Mesothelial cell of epicardium (in vitro differentiated cells): ENCODE results near the gene PRKACB. TPM values are rescaled to one million over a fixed set of nuclear protein-coding genes. Genes with fewer than 3 reads are reported as not detected.
"Not testable (repeated sequence)": the region's sequence is repeated elsewhere in the genome, so short reads cannot be mapped to it uniquely, and the experiment has no call there.

Experiments
- DNase-seq, 2 experiments: peaks; one replicate each; pipeline ENCODE4 v3.0.0; 2021; ENCODE audit warnings: low spot score in 2 of 2; ENCODE audit not compliant: unreplicated experiment in 2 of 2
- H3K27ac Mint-ChIP-seq: 2 replicates; pipeline ENCODE4 v1.8.0; 2021; ENCODE audit warnings: mixed read lengths
- H3K27me3 Mint-ChIP-seq: 2 replicates; pipeline ENCODE4 v1.8.0; 2021; ENCODE audit warnings: low read depth, mixed read lengths
- H3K36me3 Mint-ChIP-seq: 2 replicates; pipeline ENCODE4 v1.8.0; 2021; ENCODE audit warnings: mixed read lengths
- H3K4me1 Mint-ChIP-seq: 2 replicates; pipeline ENCODE4 v1.8.0; 2021; ENCODE audit warnings: mixed read lengths
- H3K4me3 Mint-ChIP-seq: 2 replicates; pipeline ENCODE4 v1.8.0; 2021; ENCODE audit warnings: mild to moderate bottlenecking, moderate library complexity, mixed read lengths
- H3K9me3 Mint-ChIP-seq: 2 replicates; pipeline ENCODE4 v1.8.0; 2021; ENCODE audit warnings: mixed read lengths
- total RNA-seq: library from RNA; stranded (reverse); gene quantifications from 3 replicates; pipeline ENCODE4 v1.2.1, GENCODE V29; 2021
- TF ChIP-seq, protein P1 (sequence below): fragments of 200-600 bp; sonication (generic); IDR thresholded peaks from one replicate; pipeline ENCODE4 v1.5.0; 2021; ENCODE audit warnings: antibody characterized with exemption; ENCODE audit not compliant: unreplicated experiment

Gene PRKACB
- total RNA-seq, 1 donor from 2014 or later: 38.5 TPM

DNA sequence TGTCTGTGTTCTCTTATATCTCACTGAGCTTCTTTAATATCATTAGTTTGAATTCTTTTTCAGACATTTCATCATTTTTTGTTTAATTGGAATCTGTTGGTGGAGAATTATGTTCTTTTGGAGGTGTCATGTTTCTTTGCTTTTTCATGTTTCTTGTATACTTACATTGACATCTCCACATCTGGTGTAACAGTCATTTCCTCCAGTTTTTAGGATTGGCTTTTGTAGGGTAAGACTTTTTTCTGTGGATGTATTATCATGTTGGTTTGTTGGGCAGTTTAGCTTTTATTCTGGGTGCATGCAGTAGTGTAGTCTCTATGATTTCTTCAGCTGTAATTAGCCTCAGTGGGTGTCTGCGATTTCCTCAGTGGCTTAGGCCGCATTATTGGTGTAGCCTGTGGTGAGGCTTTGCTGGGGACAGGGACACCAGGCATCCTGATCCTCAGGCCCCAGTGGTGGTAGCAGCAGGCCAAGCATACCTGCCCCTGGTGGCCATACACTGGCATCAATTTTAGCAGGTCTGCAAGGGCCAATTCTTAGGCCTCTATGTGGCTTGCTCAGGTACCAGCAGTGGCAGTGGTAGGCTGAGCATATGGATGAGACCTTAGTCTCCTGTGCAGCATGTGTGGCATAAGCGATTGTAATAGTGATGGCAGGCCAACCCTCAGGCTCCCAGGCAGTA, 79.8 kb downstream of the PRKACB start:
- TF ChIP-seq, protein P1, sequence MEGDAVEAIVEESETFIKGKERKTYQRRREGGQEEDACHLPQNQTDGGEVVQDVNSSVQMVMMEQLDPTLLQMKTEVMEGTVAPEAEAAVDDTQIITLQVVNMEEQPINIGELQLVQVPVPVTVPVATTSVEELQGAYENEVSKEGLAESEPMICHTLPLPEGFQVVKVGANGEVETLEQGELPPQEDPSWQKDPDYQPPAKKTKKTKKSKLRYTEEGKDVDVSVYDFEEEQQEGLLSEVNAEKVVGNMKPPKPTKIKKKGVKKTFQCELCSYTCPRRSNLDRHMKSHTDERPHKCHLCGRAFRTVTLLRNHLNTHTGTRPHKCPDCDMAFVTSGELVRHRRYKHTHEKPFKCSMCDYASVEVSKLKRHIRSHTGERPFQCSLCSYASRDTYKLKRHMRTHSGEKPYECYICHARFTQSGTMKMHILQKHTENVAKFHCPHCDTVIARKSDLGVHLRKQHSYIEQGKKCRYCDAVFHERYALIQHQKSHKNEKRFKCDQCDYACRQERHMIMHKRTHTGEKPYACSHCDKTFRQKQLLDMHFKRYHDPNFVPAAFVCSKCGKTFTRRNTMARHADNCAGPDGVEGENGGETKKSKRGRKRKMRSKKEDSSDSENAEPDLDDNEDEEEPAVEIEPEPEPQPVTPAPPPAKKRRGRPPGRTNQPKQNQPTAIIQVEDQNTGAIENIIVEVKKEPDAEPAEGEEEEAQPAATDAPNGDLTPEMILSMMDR: no peak
- Mint-ChIP-seq H3K27me3 (no peaks in the 10 kb centered on the region), H3K9me3 (peaks cover 48% of the 10 kb centered on the region), H3K36me3 (peaks cover 51% of the 10 kb centered on the region), H3K4me1 (peaks cover 8% of the 10 kb centered on the region), H3K27ac (no peak overlapping the region), H3K4me3 (no peak overlapping the region)
- DNase-seq: no peak

DNA sequence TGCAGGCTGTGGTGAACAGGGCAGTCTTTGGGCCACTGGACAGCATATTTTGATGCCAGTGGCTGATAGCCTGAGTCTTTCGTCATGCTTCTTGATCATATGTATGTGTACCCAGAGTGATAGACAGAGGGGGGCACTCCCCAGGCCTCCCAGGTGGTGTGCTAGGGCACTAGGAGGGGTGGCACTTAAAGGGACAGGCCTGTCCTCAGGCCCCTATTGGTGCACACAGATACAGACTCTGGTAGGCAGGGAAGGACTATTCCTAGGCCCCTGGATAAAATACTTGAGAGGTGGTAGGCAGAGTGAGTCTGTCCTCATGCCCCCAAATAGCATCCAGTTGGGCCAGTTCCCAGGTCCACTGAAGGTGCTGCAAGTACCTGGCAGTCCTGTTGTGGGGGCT, 80.8 kb downstream of the PRKACB start:
- Mint-ChIP-seq H3K4me1 (peaks cover 8% of the 10 kb centered on the region), H3K9me3 (peaks cover 42% of the 10 kb centered on the region), H3K27ac (no peak overlapping the region), H3K27me3 (no peaks in the 10 kb centered on the region), H3K36me3 (peaks cover 43% of the 10 kb centered on the region), H3K4me3 (no peak overlapping the region)
- DNase-seq: no peak
- TF ChIP-seq, protein P1: no peak

DNA sequence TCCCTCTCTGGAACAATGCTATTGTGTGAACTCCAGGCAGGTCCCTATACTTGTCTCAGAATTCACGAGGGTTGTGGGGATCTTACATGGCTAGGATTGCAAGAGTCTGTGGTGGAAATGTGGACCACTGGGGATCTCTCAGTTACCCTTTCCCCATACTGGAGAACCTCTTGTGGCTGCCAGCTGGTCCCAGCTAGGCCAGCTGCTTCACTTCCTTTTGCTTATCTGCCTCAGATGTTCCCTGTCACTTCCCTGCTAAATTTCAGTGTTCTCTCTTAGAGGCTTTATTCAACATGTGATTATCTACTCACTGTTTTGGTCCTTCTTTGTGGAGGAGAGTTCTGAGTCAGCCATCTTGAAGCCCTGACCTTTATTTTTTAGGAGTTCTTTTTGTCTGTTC, 81.6 kb downstream of the PRKACB start:
- H3K27ac Mint-ChIP-seq: no peak overlapping the region
- TF ChIP-seq, protein P1: no peak
- no peak overlapping the region for H3K4me3 Mint-ChIP-seq
- peaks cover 8% of the 10 kb centered on the region for H3K4me1 Mint-ChIP-seq
- H3K9me3 Mint-ChIP-seq: peaks cover 37% of the 10 kb centered on the region
- DNase-seq: no peak
- no peaks in the 10 kb centered on the region for H3K27me3 Mint-ChIP-seq
- H3K36me3 Mint-ChIP-seq: peaks cover 38% of the 10 kb centered on the region

DNA sequence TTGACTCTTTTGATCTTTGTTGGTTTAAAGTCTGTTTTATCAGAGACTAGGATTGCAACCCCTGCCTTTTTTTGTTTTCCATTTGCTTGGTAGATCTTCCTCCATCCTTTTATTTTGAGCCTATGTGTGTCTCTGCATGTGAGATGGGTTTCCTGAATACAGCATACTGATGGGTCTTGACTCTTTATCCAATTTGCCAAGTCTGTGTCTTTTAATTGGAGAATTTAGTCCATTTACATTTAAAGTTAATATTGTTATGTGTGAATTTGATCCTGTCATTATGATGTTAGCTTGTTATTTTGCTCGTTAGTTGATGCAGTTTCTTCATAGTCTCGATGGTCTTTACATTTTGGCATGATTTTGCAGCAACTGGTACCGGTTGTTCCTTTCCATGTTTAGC, 88.6 kb downstream of the PRKACB start:
- Mint-ChIP-seq H3K36me3 (peaks cover 35% of the 10 kb centered on the region), H3K9me3 (peaks cover 11% of the 10 kb centered on the region)
- not testable (repeated sequence) for H3K27ac Mint-ChIP-seq, H3K4me3 Mint-ChIP-seq, DNase-seq, H3K4me1 Mint-ChIP-seq, H3K27me3 Mint-ChIP-seq

DNA sequence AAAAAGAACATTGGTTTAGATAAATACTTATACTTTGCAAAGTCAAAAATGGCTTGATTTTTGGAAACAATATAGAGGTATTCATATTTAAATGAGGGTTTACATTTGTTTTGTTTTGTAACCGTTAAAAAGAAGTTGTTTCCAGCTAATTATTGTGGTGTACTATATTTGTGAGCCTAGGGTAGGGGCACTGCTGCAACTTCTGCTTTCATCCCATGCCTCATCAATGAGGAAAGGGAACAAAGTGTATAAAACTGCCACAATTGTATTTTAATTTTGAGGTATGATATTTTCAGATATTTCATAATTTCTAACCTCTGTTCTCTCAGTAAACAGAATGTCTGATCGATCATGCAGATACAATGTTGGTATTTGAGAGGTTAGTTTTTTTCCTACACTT, 92.2 kb downstream of the PRKACB start:
- peaks cover 47% of the 10 kb centered on the region for H3K36me3 Mint-ChIP-seq
- no peaks in the 10 kb centered on the region for H3K4me1 Mint-ChIP-seq
- H3K27ac Mint-ChIP-seq: no peak overlapping the region
- TF ChIP-seq, protein P1: no peak
- H3K4me3 Mint-ChIP-seq: no peak overlapping the region
- no peak for DNase-seq
- H3K9me3 Mint-ChIP-seq: peaks cover 20% of the 10 kb centered on the region
- no peaks in the 10 kb centered on the region for H3K27me3 Mint-ChIP-seq

DNA sequence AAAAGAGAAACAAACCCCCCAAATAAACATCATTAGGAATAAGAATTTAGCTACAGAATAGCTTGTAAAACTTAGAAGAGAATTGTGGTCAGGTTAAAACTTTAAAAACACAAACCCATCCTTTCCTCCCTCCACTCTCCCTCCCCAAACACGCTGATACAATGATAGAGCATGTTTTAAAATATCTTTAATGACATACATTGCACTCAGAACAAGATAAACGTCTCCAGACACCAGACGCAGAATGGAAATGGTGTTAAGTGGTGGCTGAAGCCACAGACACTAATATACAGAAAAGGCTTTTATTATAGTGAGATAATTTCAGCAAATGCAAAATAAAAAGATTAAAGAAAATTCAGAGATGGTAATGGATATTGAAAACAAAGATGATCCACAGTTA, 98.6 kb downstream of the PRKACB start:
- H3K36me3 Mint-ChIP-seq: peaks cover 32% of the 10 kb centered on the region

More for the DNA sequence above, 98.6 kb downstream of the PRKACB start:
- H3K4me1 Mint-ChIP-seq: no peaks in the 10 kb centered on the region
- no peaks in the 10 kb centered on the region for H3K27me3 Mint-ChIP-seq
- no peak overlapping the region for H3K27ac Mint-ChIP-seq
- DNase-seq: no peak
- no peak overlapping the region for H3K4me3 Mint-ChIP-seq
- peaks cover 27% of the 10 kb centered on the region for H3K9me3 Mint-ChIP-seq
- TF ChIP-seq, protein P1: no peak
